ENCODE measurements around the gene NKD2. TPM values are rescaled to one million over a fixed set of nuclear protein-coding genes. Genes with fewer than 3 reads are reported as not detected.

NKD2 gene
- total RNA-seq, 1 donor from 2014 or later, result 1.8 TPM

DNA sequence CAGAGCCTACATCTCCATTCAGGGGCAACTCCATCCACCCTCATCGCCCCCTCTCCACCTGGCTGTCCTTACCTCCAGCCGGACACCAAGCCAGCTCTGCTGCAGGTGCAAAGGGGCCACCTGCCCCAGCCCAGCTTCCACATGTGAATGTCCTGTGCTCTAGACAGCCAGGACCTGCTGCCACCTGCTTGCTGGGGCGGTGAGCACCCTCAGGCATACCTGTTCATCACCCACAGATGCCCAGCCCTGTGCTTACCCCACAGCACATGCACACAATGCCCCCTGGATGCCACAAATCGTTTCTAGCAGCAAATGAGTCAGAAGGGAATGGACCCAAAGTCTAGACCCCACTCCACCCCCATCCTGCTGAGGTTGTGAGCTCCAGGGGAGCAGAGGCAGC, 13.3 kb upstream of the NKD2 start:
- Mint-ChIP-seq H3K9me3 (ENCODE audit: unreplicated experiment) (no peaks in the 10 kb centered on the region), H3K4me3 (ENCODE audit: unreplicated experiment) (no peak overlapping the region), H3K36me3 (ENCODE audit: low read depth, unreplicated experiment) (no peaks in the 10 kb centered on the region), H3K4me1 (ENCODE audit: unreplicated experiment) (peaks cover 20% of the 10 kb centered on the region), H3K27ac (ENCODE audit: unreplicated experiment) (no peak overlapping the region), H3K27me3 (ENCODE audit: unreplicated experiment) (peaks cover 3% of the 10 kb centered on the region)
- DNase-seq (ENCODE audit: low spot score), result no peak
- no peak for TF ChIP-seq CTCF (IDR thresholded peaks at IDR 0.05; ENCODE audit: unreplicated experiment)

GRCh38 chr5:997001-997474, 11.6 kb upstream of the NKD2 start:
- Mint-ChIP-seq H3K9me3 (ENCODE audit: unreplicated experiment) (no peaks in the 10 kb centered on the region), H3K4me3 (ENCODE audit: unreplicated experiment) (no peak overlapping the region), H3K36me3 (ENCODE audit: low read depth, unreplicated experiment) (no peaks in the 10 kb centered on the region), H3K27ac (ENCODE audit: unreplicated experiment) (no peak overlapping the region), H3K27me3 (ENCODE audit: unreplicated experiment) (peaks cover 2% of the 10 kb centered on the region), H3K4me1 (ENCODE audit: unreplicated experiment) (peaks cover 16% of the 10 kb centered on the region)
- TF ChIP-seq CTCF (IDR thresholded peaks at IDR 0.05; ENCODE audit: unreplicated experiment), result no peak
- no peak for DNase-seq (ENCODE audit: low spot score)

DNA sequence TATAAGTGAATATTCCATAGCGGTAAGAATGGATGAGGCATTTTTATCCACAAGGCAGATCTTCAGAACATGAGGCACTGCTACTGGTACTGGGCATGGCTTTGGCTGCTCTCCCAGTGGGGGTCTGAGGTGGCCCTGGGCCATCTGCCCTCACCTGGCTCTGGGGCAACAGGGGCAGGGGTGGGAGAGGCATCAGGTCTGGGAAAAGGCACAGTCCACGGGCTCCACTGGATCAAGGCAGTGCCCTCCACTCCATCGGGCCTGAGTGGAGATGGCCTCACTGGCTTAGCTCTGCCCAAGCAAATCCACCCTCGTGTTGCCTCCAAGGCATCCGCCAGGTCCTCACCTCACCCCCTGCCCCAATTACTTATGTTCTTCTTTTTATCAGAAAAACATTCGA, 10.9 kb upstream of the NKD2 start:
- no peak overlapping the region for H3K4me3 Mint-ChIP-seq (ENCODE audit: unreplicated experiment)
- peaks cover 5% of the 10 kb centered on the region for H3K27me3 Mint-ChIP-seq (ENCODE audit: unreplicated experiment)
- peaks cover 16% of the 10 kb centered on the region for H3K4me1 Mint-ChIP-seq (ENCODE audit: unreplicated experiment)
- DNase-seq (ENCODE audit: low spot score), result no peak
- TF ChIP-seq CTCF (IDR thresholded peaks at IDR 0.05; ENCODE audit: unreplicated experiment), result no peak
- H3K36me3 Mint-ChIP-seq (ENCODE audit: low read depth, unreplicated experiment), result no peaks in the 10 kb centered on the region
- H3K9me3 Mint-ChIP-seq (ENCODE audit: unreplicated experiment), result no peaks in the 10 kb centered on the region
- H3K27ac Mint-ChIP-seq (ENCODE audit: unreplicated experiment), result no peak overlapping the region

GRCh38 chr5:998246-999031, 10.2 kb upstream of the NKD2 start:
- no peak for DNase-seq (ENCODE audit: low spot score)
- TF ChIP-seq CTCF (IDR thresholded peaks at IDR 0.05; ENCODE audit: unreplicated experiment), result no peak
- Mint-ChIP-seq H3K27ac (ENCODE audit: unreplicated experiment) (no peak overlapping the region), H3K36me3 (ENCODE audit: low read depth, unreplicated experiment) (no peaks in the 10 kb centered on the region), H3K4me1 (ENCODE audit: unreplicated experiment) (peaks cover 19% of the 10 kb centered on the region), H3K27me3 (ENCODE audit: unreplicated experiment) (peaks cover 9% of the 10 kb centered on the region), H3K4me3 (ENCODE audit: unreplicated experiment) (no peak overlapping the region), H3K9me3 (ENCODE audit: unreplicated experiment) (no peaks in the 10 kb centered on the region)

- Mint-ChIP-seq H3K27ac (ENCODE audit: unreplicated experiment) (no peak overlapping the region), H3K9me3 (ENCODE audit: unreplicated experiment) (no peaks in the 10 kb centered on the region), H3K4me3 (ENCODE audit: unreplicated experiment) (no peak overlapping the region)
Measured at GRCh38 chr5:999032-999501, 9.5 kb upstream of the NKD2 start.

More at GRCh38 chr5:999032-999501, 9.5 kb upstream of the NKD2 start:
- Mint-ChIP-seq H3K4me1 (ENCODE audit: unreplicated experiment) (peaks cover 19% of the 10 kb centered on the region), H3K36me3 (ENCODE audit: low read depth, unreplicated experiment) (no peaks in the 10 kb centered on the region), H3K27me3 (ENCODE audit: unreplicated experiment) (peaks cover 13% of the 10 kb centered on the region)
- TF ChIP-seq CTCF (IDR thresholded peaks at IDR 0.05; ENCODE audit: unreplicated experiment), result no peak
- DNase-seq (ENCODE audit: low spot score), result no peak
